Spinal cord (tissue), 10 donors: ENCODE results near the gene NASP. TPM values are rescaled to one million over a fixed set of nuclear protein-coding genes. Genes with fewer than 3 reads are reported as not detected.

Experiments used
- DNase-seq, 6 donors: peaks; one replicate each; pipeline versions ENCODE4 v3.0.0 to v3.0.0-alpha.2; 2013 to 2015; ENCODE audit warnings: low spot score in 6 of 6, low read depth in 4 of 6
- H3K27ac ChIP-seq: one replicate; pipeline ENCODE4 v1.5.1; 2013; ENCODE audit warnings: low read depth, low read length, control low read depth
- H3K27me3 ChIP-seq: one replicate; pipeline ENCODE4 v1.6.1; 2013; ENCODE audit warnings: low read length; ENCODE audit not compliant: control insufficient read depth, insufficient read depth
- H3K36me3 ChIP-seq: one replicate; pipeline ENCODE4 v1.6.1; 2013; ENCODE audit warnings: low read length; ENCODE audit not compliant: control insufficient read depth, insufficient read depth
- H3K4me1 ChIP-seq: one replicate; pipeline ENCODE4 v1.6.1; 2013; ENCODE audit warnings: low read length; ENCODE audit not compliant: control insufficient read depth, insufficient read depth
- H3K4me3 ChIP-seq: one replicate; pipeline ENCODE4 v1.5.1; 2013; ENCODE audit warnings: low read depth, low read length, control low read depth
- H3K9me3 ChIP-seq: one replicate; pipeline ENCODE4 v1.6.1; 2013; ENCODE audit warnings: low read length; ENCODE audit not compliant: control insufficient read depth, insufficient read depth
- WGBS: methylation state at CpG from one replicate; pipeline ENCODE4 v1.1.5; 2013; ENCODE audit warnings: missing lambda C conversion rate; ENCODE audit not compliant: insufficient coverage; 5-methylcytosine and 5-hydroxymethylcytosine counted together
- polyA plus RNA-seq, 2 donors: library from polyadenylated mRNA; unstranded; fragments of 120-200 nt; gene quantifications; one replicate each; pipeline ENCODE4 v1.2.1, GENCODE V29; 2013; ENCODE audit not compliant: insufficient read length in 2 of 2
- total RNA-seq, 2 donors: library from RNA; depleted of rRNA in 1 of 2; stranded (reverse); fragments of 120-200 nt in 1 of 2; fragments of >200 nt in 1 of 2; gene quantifications; one replicate each; pipeline versions ENCODE4 v1.2.3 to v1.2.4, GENCODE V29; 2013 to 2014
- donor health status: healthy.

The NASP gene
- total and polyA plus RNA-seq, 4 donors: 64.5 to 265 (median 161) TPM

GRCh38 chr1:45647248-45648021 is 63.6 kb downstream of the NASP start:
- 89% methylated on average over 8 of the region's 9 CpGs for WGBS
- peaks cover 15% of the 10 kb centered on the region for H3K36me3 ChIP-seq
- no peaks in the 10 kb centered on the region for H3K4me1 ChIP-seq
- no peak overlapping the region for H3K4me3 ChIP-seq
- H3K27ac ChIP-seq: no peak overlapping the region
- H3K9me3 ChIP-seq: no peaks in the 10 kb centered on the region
- H3K27me3 ChIP-seq: no peaks in the 10 kb centered on the region
- no peak for DNase-seq

- no peak overlapping the region for H3K27ac ChIP-seq
- WGBS: 100% methylated on average over 3 of the region's 12 CpGs
- no peak for DNase-seq
- no peak overlapping the region for H3K4me3 ChIP-seq
- no peaks in the 10 kb centered on the region for H3K9me3 ChIP-seq
- no peaks in the 10 kb centered on the region for H3K27me3 ChIP-seq
- no peaks in the 10 kb centered on the region for H3K4me1 ChIP-seq
- H3K36me3 ChIP-seq: peaks cover 45% of the 10 kb centered on the region
Measured at GRCh38 chr1:45654540-45655280, 70.9 kb downstream of the NASP start.

- H3K27me3 ChIP-seq: no peaks in the 10 kb centered on the region
- peaks cover 38% of the 10 kb centered on the region for H3K36me3 ChIP-seq
- no peak overlapping the region for H3K27ac ChIP-seq
- no peaks in the 10 kb centered on the region for H3K9me3 ChIP-seq
- no peak for DNase-seq
- WGBS: no CpG with 5 or more reads among the region's 3 CpGs
- no peak overlapping the region for H3K4me3 ChIP-seq
- H3K4me1 ChIP-seq: no peaks in the 10 kb centered on the region
Measured at GRCh38 chr1:45656573-45657226, 72.9 kb downstream of the NASP start.

- no peaks in the 10 kb centered on the region for H3K4me1 ChIP-seq
- H3K9me3 ChIP-seq: no peaks in the 10 kb centered on the region
- no peak overlapping the region for H3K4me3 ChIP-seq
- H3K27me3 ChIP-seq: no peaks in the 10 kb centered on the region
- no peak for DNase-seq
- H3K36me3 ChIP-seq: peaks cover 36% of the 10 kb centered on the region
- no peak overlapping the region for H3K27ac ChIP-seq
- WGBS: no CpG with 5 or more reads among the region's 2 CpGs
Measured at GRCh38 chr1:45658171-45658570, 74.3 kb downstream of the NASP start.

GRCh38 chr1:45659222-45659621 is 75.4 kb downstream of the NASP start:
- Histone ChIP-seq H3K36me3 (peaks cover 29% of the 10 kb centered on the region), H3K4me3 (no peak overlapping the region)
- WGBS: no CpG with 5 or more reads among the region's 2 CpGs

GRCh38 chr1:45660336-45660735 is 76.5 kb downstream of the NASP start:
- Histone ChIP-seq H3K36me3 (peaks cover 26% of the 10 kb centered on the region), H3K27ac (no peak overlapping the region), H3K27me3 (no peaks in the 10 kb centered on the region), H3K4me1 (no peaks in the 10 kb centered on the region), H3K9me3 (no peaks in the 10 kb centered on the region), H3K4me3 (no peak overlapping the region)
- no CpG with 5 or more reads among the region's 2 CpGs for WGBS
- no peak for DNase-seq

More at GRCh38 chr1:45659222-45659621, 75.4 kb downstream of the NASP start:
- Histone ChIP-seq H3K9me3 (no peaks in the 10 kb centered on the region), H3K4me1 (no peaks in the 10 kb centered on the region), H3K27ac (no peak overlapping the region), H3K27me3 (no peaks in the 10 kb centered on the region)
- DNase-seq: no peak

- DNase-seq: no peak
- no peak overlapping the region for H3K27ac ChIP-seq
- no peaks in the 10 kb centered on the region for H3K4me1 ChIP-seq
- no CpG with 5 or more reads among the region's 2 CpGs for WGBS
- H3K4me3 ChIP-seq: no peak overlapping the region
- H3K27me3 ChIP-seq: no peaks in the 10 kb centered on the region
- peaks cover 2% of the 10 kb centered on the region for H3K36me3 ChIP-seq
- H3K9me3 ChIP-seq: no peaks in the 10 kb centered on the region
Measured at GRCh38 chr1:45666836-45667235, 83.0 kb downstream of the NASP start.

GRCh38 chr1:45667321-45668111 is 83.7 kb downstream of the NASP start:
- Histone ChIP-seq H3K27me3 (no peaks in the 10 kb centered on the region), H3K4me1 (no peaks in the 10 kb centered on the region), H3K9me3 (no peaks in the 10 kb centered on the region), H3K4me3 (no peak overlapping the region), H3K27ac (no peak overlapping the region), H3K36me3 (peaks cover 2% of the 10 kb centered on the region)
- WGBS: 97% methylated on average over 5 of the region's 8 CpGs
- no peak for DNase-seq
